ENCODE data around the gene PAIP2. TPM values are rescaled to one million over a fixed set of nuclear protein-coding genes. Genes with fewer than 3 reads are reported as not detected.
A peak's percentile ranks its signal among the peaks of the same experiment; 100 is the strongest.

Gene PAIP2
- total RNA-seq, 2 donors from 2014 or later: 53.9 to 65.6 TPM

- no peak overlapping the region for H3K4me3 ChIP-seq
- no peak for TF ChIP-seq CTCF (IDR thresholded peaks at IDR 0.05)
- no peaks in the 10 kb centered on the region for H3K36me3 ChIP-seq
- H3K9me3 ChIP-seq: no peaks in the 10 kb centered on the region
- no peak for DNase-seq (ENCODE audit: low spot score)
- H3K4me1 ChIP-seq (ENCODE audit: control insufficient read depth in 1 of 2, low read depth in 2 of 2): peaks cover 14 to 34% of the 10 kb centered on the region in 2 donors
- no peak for ATAC-seq (ENCODE audit: insufficient number of reproducible peaks, low FRiP score, low read depth)
- H3K27ac ChIP-seq: peak overlapping the region; percentile 77 to 85
- H3K27me3 ChIP-seq (replicated peaks; ENCODE audit: insufficient read depth): no peaks in the 10 kb centered on the region
Measured at GRCh38 chr5:139410121-139410992, 68.7 kb downstream of the PAIP2 start.

- H3K4me1 ChIP-seq (ENCODE audit: control insufficient read depth in 1 of 2, low read depth in 2 of 2): peaks cover 21 to 43% of the 10 kb centered on the region in 2 donors
- no peak for TF ChIP-seq CTCF (IDR thresholded peaks at IDR 0.05)
- no peaks in the 10 kb centered on the region for H3K27me3 ChIP-seq (replicated peaks; ENCODE audit: insufficient read depth)
- ATAC-seq (ENCODE audit: insufficient number of reproducible peaks, low FRiP score, low read depth): no peak
- no peaks in the 10 kb centered on the region for H3K36me3 ChIP-seq
- DNase-seq (ENCODE audit: low spot score): no peak
- H3K9me3 ChIP-seq: no peaks in the 10 kb centered on the region
- no peak overlapping the region for H3K4me3 ChIP-seq
- peak overlapping the region; percentile 77 to 85 for H3K27ac ChIP-seq
Measured at GRCh38 chr5:139410993-139411828, 69.6 kb downstream of the PAIP2 start.

- H3K27ac ChIP-seq: no peak overlapping the region
- no peak for ATAC-seq (ENCODE audit: insufficient number of reproducible peaks, low FRiP score, low read depth)
Measured at GRCh38 chr5:139413153-139413552, 71.5 kb downstream of the PAIP2 start.

GRCh38 chr5:139413963-139414362, 72.3 kb downstream of the PAIP2 start:
- no peak overlapping the region for H3K4me3 ChIP-seq
- ATAC-seq (ENCODE audit: insufficient number of reproducible peaks, low FRiP score, low read depth) (no peak), DNase-seq (ENCODE audit: low spot score) (no peak)
- no peak for TF ChIP-seq CTCF (IDR thresholded peaks at IDR 0.05)
- peak overlapping the region in 1 of 2 donors; percentile 36 for H3K27ac ChIP-seq
- H3K27me3 ChIP-seq (replicated peaks; ENCODE audit: insufficient read depth): no peaks in the 10 kb centered on the region
- H3K4me1 ChIP-seq (ENCODE audit: control insufficient read depth in 1 of 2, low read depth in 2 of 2): peaks cover 37 to 66% of the 10 kb centered on the region in 2 donors
- peaks cover 11% of the 10 kb centered on the region for H3K36me3 ChIP-seq
- H3K9me3 ChIP-seq: no peaks in the 10 kb centered on the region

More at GRCh38 chr5:139413153-139413552, 71.5 kb downstream of the PAIP2 start:
- no peaks in the 10 kb centered on the region for H3K9me3 ChIP-seq
- DNase-seq (ENCODE audit: low spot score): no peak
- no peak for TF ChIP-seq CTCF (IDR thresholded peaks at IDR 0.05)
- H3K36me3 ChIP-seq: peaks cover 2% of the 10 kb centered on the region
- no peaks in the 10 kb centered on the region for H3K27me3 ChIP-seq (replicated peaks; ENCODE audit: insufficient read depth)
- peaks cover 36 to 60% of the 10 kb centered on the region in 2 donors for H3K4me1 ChIP-seq (ENCODE audit: control insufficient read depth in 1 of 2, low read depth in 2 of 2)
- H3K4me3 ChIP-seq: no peak overlapping the region

- H3K4me3 ChIP-seq: no peak overlapping the region
- peaks cover 37 to 65% of the 10 kb centered on the region in 2 donors for H3K4me1 ChIP-seq (ENCODE audit: control insufficient read depth in 1 of 2, low read depth in 2 of 2)
- TF ChIP-seq CTCF (IDR thresholded peaks at IDR 0.05): no peak
- ATAC-seq (ENCODE audit: insufficient number of reproducible peaks, low FRiP score, low read depth) (no peak), DNase-seq (ENCODE audit: low spot score) (no peak)
- H3K36me3 ChIP-seq: peaks cover 16% of the 10 kb centered on the region
- H3K9me3 ChIP-seq: no peaks in the 10 kb centered on the region
- peak overlapping the region; percentile 36 to 83 for H3K27ac ChIP-seq
- H3K27me3 ChIP-seq (replicated peaks; ENCODE audit: insufficient read depth): no peaks in the 10 kb centered on the region
Measured at GRCh38 chr5:139414581-139415130, 73.0 kb downstream of the PAIP2 start.
